ENCODE results near the gene RNU6-7.

RNU6-7 gene

GRCh38 chr14:32205984-32206383 is 4.1 kb downstream of the RNU6-7 start:
- DNase-seq: no peak

- no peak for DNase-seq
Measured at GRCh38 chr14:32206552-32206951, 4.7 kb downstream of the RNU6-7 start.

- no peak for DNase-seq
Measured at GRCh38 chr14:32208490-32208889, 6.6 kb downstream of the RNU6-7 start.

- no peak for DNase-seq
Measured at GRCh38 chr14:32209471-32209870, 7.6 kb downstream of the RNU6-7 start.

DNA sequence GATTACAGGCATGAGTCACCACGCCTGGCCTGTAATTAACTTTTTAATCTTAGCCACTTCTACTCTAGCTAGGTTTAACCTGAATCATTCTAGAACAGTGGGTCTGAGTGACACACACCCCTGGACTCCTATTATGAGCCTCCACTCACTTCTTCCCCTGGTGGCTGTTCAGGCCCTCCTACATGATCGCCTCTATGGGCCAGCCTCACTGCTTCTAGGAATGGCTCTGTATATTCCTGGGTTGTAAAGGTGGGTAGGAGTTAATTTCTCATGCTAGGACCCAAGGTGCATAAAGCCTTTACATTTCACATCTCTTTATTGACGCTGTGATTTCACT is 9.2 kb downstream of the RNU6-7 start:
- peak; percentile 23 for DNase-seq

GRCh38 chr14:32212833-32213232 is 11.0 kb downstream of the RNU6-7 start:
- peak; percentile 6 for DNase-seq

DNA sequence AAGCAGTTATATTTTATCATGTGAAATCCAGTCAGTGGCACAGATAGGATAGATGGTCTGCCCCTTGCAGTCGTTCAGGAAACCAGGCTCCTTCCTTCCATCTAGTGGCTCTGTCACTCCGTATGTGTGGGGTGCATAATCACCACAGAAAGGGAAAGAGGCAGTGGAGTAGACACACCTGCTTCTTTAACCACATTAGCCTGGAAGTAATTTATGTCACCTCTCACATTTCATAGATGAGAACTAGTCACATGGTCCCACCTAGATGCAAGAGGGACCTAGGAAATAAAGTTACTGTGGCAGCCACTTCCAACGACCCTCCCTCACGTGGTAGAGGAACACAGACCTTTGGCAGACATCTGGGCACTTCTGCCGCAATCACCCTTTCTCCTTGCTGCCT is 15.5 kb downstream of the RNU6-7 start:
- DNase-seq: peak; percentile 90

GRCh38 chr14:32224737-32225377 is 23.0 kb downstream of the RNU6-7 start:
- peak; percentile 98 for DNase-seq

- peak; percentile 92 for DNase-seq
Measured at GRCh38 chr14:32225378-32225920, 23.6 kb downstream of the RNU6-7 start.

- DNase-seq: no peak
Measured at GRCh38 chr14:32226056-32226455, 24.2 kb downstream of the RNU6-7 start.

GRCh38 chr14:32230181-32230580 is 28.3 kb downstream of the RNU6-7 start:
- peak; percentile 7 for DNase-seq

- no peak for DNase-seq
Measured at GRCh38 chr14:32230695-32231280, 28.9 kb downstream of the RNU6-7 start.

DNA sequence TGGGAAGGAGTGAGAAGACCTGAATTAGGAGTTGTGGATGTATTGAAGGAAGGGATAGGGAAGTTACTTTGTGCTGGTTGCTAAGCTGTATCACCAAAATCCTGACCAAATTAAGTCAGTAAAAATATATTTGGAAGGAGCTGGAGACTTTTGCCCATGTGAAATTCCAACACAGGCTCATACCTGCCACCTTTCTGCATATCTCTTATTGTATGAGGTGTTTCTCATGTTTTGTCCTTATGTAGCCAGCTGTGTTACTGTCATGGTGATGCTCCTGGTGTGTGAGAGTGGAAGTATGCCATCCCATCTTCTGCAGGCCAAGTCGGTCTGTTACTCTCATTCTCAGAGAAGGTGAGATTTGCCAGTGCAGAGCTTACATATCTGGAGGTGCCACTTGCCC is 30.6 kb downstream of the RNU6-7 start:
- DNase-seq: no peak

DNA sequence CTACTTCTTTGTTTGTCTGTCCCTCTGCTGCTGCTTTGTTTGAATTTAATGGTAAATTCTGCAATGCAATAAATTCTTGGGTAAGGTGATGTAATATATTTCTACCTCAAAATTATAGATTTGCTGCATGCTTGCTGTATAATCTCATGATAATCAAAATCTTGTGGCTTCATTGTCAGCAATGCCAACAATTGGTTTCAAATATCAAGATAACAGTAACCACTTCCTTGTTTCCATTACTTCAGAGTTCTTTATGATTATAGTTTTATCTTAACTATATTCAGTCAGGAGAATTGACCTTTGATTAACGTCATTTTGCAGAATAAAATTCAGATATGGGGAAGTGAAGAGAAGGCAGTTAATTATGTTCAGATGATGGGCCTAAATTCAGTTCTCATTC is 31.4 kb downstream of the RNU6-7 start:
- DNase-seq: no peak

DNA sequence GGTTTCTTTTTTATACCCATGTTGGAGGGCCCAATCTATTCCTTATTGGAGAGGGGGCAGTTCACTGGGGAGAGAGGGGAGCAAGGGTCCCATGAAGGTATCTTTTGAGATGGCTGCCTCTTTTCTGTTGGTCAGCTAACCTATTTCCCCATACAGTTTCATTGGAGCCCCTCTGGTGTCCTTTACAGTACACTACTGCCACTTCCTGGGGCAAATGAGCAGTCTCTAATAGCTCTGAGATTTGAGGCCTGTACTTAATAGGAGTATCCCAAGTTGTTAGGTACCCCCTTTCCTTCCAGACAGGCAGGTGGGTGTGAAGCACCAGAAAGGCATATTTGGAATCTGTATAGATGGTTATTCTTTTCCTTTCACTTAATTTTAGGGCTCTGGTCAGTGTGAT is 42.6 kb downstream of the RNU6-7 start:
- peak; percentile 8 for DNase-seq

- DNase-seq: no peak
Measured at GRCh38 chr14:32246751-32247150, 44.9 kb downstream of the RNU6-7 start.

GRCh38 chr14:32249371-32249770 is 47.5 kb downstream of the RNU6-7 start:
- DNase-seq: no peak

DNA sequence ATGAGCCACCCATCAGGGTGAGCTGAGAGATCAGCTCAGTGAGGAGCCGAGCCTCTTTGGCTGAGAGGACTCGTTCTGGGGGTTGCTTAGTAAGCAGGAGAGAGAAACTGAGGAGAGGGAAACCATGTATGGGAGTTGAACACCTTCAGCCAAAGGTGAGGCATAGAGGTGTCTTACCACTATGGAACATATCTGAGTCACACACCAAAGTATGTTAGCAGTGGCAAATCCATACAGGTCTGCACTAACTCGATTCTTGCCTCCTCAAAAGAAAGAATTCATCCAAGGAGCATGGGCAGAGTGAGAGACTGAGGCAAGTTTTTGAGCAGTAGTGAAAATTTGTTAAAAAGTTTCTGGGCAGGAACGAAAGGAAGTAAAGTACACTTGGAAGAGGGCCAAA is 47.9 kb downstream of the RNU6-7 start:
- no peak for DNase-seq

DNA sequence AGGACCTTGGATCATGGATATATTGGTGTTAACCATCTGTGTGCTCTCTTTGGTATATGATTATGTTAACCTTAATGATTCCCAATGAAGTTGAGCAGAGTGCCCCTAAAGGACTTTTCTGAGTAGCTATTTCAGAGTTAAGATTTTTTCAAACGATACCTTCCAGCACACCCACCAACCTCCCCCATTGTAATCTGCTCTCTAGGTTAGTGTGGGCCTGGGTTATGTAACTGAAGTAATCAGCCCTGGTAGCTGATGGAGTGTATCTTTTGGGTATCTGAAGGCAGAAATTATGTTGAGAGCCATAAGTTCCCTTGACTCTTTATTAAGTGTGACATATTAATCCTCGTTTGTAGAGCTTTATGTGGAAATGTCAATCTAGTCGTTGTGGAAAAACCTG is 48.8 kb downstream of the RNU6-7 start:
- DNase-seq: no peak

GRCh38 chr14:32251530-32251929 is 49.7 kb downstream of the RNU6-7 start:
- DNase-seq: peak; percentile 7

Data from NCI-H82 (cell line).